Activated CD8-positive, alpha-beta memory T cell treated with anti-CD3 and anti-CD28 coated beads for 1 hour (primary cell): ENCODE measurements around the gene MTG1.
A peak's percentile ranks its signal among the peaks of the same experiment; 100 is the strongest.
"Not testable (repeated sequence)": the region's sequence is repeated elsewhere in the genome, so short reads cannot be mapped to it uniquely, and the experiment has no call there.

ENCODE experiments used
- DNase-seq, 2 donors: peaks; one replicate each; pipeline ENCODE4 v3.0.0-alpha.2; 2020; ENCODE audit warnings: low read depth in 1 of 2; ENCODE audit errors: extremely low read depth in 1 of 2

Gene MTG1

DNA sequence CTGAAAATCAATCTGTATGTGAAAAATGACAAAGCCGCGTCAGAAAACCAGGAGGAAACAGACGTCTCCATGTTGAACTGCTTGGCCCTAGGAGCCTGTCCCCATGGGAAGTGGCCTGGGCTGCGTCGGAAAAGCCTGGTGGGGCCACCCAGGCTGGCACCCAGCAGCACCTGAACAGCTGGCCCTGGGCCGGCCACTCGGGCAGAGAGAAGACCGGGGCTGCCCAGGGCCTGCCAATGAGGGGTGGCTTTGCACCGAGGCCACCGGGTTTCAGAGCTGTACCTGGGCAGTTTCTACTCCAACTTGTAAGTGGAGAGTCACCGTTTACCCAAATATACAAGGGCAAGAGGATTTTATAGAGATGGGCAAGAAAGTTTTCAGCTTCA, 35.0 kb upstream of the MTG1 start:
- DNase-seq, result no peak

GRCh38 chr10:133359554-133359971, 34.4 kb upstream of the MTG1 start:
- no peak for DNase-seq

DNA sequence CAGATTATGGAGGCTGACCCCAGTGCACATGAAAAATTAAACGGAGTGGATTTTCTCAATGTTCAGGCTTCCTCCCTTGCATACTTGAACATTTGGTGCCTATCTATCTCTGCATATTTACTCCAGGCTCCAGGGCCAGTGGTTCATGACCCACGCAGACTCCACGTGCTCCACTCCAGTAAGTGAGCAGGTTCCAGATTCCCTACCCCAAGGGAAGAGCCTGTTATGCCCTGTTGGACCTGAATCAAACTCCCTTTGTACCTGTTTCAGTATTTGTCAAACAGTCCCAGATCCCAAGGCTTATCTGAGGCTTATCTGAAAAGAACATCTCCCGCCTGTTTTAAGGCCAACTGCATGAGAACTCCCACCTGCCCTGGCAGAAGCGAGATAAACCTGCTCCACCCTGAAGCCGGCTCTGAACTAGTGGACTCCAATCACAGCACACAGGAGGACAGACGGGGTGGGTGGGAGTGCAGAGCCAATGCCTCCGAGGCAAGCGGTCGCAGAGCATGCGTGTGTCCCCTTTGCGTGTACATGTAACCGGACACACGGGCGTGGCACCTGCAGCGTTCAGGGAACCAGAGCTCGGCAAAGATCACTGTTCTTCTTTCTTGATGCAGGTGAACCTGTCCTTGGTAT, 33.9 kb upstream of the MTG1 start:
- DNase-seq, result no peak

- DNase-seq, result no peak
These were observed 32.7 kb upstream of the MTG1 start for GRCh38 chr10:133361227-133361626.

DNA sequence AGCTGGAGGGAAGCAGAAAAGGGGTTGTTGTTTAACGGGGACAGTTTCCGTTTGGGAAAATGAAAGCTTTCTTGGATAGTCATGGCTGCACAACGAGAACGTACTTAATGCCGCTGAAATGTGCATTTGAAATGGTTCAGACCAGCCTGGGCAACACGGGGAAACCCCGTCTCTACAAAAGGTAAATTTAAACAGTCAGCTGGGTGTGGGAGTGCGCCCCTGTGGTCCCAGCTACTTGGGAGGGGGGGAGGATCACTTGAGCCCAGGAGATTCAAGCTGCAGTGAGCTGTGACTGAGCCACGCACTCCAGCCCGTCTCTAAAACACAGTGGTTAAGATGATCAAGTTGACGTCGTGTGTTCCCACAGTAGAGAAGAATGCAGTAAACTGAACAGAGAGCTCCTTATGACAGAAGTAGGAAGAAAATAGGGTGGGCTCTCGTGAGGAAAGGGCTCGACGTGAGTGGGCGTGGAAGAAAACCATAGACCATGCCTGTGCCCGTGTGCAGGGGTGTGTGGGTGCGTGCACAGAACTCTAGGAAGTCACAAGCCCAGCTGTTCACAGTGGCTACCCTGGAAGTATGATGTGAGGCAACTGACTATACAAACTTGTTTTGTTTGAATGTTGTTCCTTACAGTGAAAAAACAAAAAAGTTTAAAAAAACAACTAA, 32.0 kb upstream of the MTG1 start:
- DNase-seq, result no peak

DNA sequence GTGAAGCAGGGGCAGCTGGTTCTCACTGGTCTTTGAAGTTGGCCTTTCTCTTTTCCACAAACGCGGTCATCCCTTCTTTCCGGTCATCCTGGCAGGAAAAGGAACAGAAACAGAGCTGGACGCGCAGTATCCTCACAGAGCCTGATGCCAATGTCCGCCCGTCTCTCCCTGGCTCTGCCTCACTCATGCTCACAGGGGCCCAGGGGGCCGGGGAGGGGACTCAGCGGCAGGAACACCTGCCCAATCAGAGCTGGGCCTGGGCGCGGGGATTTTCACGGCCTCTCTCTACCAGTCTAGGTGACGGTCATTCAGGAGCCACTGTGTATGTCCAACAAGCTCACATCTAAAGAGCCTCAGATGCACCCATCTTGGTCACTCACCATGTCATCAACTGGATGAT, 31.1 kb upstream of the MTG1 start:
- no peak for DNase-seq

- no peak for DNase-seq
These were observed 29.1 kb upstream of the MTG1 start for GRCh38 chr10:133364645-133365431.

DNA sequence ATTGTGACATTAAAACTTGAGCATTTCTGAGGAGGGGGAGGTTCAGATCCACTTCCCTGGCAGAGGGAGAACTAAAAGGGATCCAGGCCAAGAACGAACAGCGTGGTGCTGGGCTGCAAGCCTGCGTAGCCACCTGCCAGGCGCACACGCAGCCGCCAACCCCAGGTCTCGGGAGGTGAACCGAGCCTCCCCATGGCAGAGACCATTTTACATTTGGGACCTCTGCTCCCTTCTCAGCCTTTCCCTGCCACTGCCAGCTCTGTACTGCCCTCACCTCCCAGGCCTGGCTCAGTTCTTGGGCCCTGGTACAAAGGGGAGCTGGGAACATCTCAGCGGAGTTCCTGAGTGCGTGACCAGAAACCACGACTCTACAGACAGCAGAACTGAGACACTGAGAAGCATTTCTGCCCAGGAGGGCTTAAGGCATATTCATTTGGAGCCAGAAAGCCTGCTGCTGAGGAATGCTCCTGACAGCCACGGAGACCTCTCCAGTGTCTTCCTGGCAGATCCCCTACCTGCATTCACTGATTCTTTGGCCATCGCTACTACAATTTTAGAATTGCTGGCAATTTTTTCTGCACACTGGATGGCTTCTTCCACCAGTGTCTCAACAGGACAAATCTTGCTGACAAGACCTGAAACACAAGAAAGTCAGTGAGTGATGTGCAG, 28.4 kb upstream of the MTG1 start:
- no peak for DNase-seq

GRCh38 chr10:133366130-133366478, 27.9 kb upstream of the MTG1 start:
- no peak for DNase-seq

GRCh38 chr10:133366751-133367150, 27.2 kb upstream of the MTG1 start:
- no peak for DNase-seq

DNA sequence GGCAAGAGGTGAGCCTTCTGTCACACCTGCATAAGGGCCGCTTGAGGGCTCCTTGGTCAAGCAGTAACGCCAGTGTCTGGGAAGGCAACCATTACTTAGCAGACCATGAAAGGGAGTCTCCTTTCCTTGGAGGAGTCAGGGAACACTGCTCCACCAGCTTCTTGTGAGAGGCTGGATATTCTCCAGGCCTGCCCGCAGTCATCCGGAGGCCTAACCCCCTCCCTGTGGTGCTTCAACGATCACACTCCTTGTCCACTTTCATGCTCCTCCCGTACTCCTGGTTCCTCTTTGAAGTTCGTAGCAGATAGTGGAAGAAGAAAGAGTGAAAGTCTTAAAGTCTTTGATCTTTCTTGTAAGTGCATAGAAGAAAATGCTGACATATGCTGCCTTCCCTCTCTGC, 26.5 kb upstream of the MTG1 start:
- not testable (repeated sequence) for DNase-seq

DNA sequence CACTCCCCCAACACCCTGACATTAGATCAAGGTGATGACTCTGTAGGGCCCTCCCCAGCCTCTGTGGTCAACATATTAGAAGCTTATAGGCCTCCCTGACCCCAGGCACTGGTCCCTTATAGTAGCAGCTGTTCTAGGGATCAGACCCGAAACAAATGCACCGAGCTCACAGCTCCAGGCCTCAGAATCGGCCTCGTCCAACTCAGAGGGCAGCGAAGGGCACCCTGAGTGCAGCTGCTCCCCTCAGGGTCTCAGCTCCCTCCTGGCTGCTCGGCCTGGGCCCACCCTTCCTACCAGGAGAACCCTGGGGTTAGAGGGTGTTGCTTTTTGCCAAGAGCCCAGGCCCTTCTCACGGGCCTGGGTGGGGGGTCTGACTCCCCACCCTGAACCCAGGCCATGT, 25.8 kb upstream of the MTG1 start:
- no peak for DNase-seq

- no peak for DNase-seq
These were observed 23.7 kb upstream of the MTG1 start for GRCh38 chr10:133370030-133370786.

- no peak for DNase-seq
These were observed 21.4 kb upstream of the MTG1 start for GRCh38 chr10:133372507-133372906.

DNA sequence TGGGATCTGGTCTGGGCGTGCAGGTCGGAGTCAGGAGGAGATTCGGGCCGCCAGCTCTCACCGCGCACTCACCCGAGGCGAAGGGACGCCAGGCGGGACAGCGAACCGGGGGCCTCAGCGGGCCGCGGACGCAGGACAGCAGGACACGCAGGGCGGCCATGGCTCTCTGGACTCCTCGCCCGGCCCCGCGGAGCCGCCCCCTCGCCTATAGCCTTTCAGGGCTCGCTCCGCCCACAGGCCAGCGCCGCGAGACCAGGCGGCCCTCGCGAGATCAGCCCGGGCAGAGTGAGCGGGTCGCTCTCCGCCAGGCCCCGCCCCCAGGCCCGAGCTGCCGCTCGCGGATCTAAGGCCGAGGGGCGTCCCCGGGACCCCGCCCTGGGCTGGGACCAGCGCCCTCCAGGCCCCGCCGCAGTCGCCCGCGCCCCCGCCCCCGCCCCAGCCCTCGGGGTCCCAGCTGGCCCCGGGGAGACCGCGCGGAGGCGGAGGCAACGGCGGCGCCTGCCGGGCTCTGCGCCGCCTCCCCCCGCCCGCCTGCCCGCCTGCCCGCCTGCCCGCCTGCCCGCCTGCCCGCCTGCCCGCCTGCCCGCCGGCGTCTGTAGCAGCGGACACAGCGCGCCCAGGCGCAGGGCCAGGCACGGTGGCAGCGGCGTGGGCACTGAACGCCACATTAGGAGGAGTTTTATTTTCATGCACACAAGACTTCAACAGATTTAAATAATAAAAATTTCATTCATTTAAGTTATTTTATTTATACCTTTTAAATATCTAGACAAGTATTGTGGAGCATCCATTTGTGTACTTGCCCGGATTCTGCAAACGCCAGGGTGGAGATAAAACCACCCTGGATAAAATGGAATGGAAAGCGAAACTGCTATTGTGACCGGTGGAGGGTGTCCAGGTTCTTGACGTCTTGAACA, 20.5 kb upstream of the MTG1 start, which contains the start of gene ECHS1:
TSS of gene ECHS1 (minus strand) at position 181 of the 917 bp plus-strand sequence. CDS start at position 160, 21 bp downstream.
- DNase-seq, result peak; percentile 63 to 87

- no peak for DNase-seq
These were observed 18.4 kb upstream of the MTG1 start for GRCh38 chr10:133375357-133376115.

DNA sequence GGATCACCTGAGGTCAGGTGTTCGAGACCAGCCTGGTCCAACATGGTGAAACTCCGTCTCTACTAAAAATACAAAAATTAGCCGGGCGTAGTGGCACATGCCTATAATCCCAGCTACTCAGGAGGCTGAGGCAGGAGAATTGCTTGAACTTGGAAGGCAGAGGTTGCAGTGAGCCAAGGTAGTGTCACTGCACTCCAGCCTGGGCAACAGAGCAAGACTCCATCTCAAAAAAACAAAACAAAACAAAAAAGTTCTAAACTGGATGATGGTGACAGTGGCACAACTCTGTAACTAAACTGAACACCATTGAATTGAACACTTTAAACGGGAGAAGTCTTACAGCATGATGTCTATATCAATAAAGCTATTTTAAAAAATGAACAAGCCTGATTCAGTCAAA, 17.8 kb upstream of the MTG1 start:
- not testable (repeated sequence) for DNase-seq

GRCh38 chr10:133377025-133377817, 16.7 kb upstream of the MTG1 start:
- DNase-seq, result no peak
